HCT116 (cell line): Measurements from ENCODE around the gene MAFG. TPM values are rescaled to one million over a fixed set of nuclear protein-coding genes. Genes with fewer than 3 reads are reported as not detected.
A peak's percentile ranks its signal among the peaks of the same experiment; 100 is the strongest.

Experiments used
- ATAC-seq: fragments of 200-7000 bp; cut with Tn5 transposase; 2 replicates; pipeline ENCODE4 v1.9.1; 2020; ENCODE audit warnings: mild to moderate bottlenecking, moderate library complexity
- BruUV-seq: library from RNA; stranded (reverse); fragments of 400-500 nt; replicated peaks from 2 replicates; lab custom pipeline; 2021; lab: Mats Ljungman, UMichigan
- CTCF ChIA-PET: fragments of 300-600 bp; sonication (Branson Sonifier 250); formaldehyde crosslinking; loops from one replicate; lab custom pipeline; 2021; ENCODE audit warnings: antibody characterized with exemption; lab: Charles Lee
- POLR2A ChIA-PET: fragments of 300-600, 350-600 bp; sonication (Branson Sonifier 250); formaldehyde crosslinking; loops from one replicate; lab custom pipeline; 2021; ENCODE audit warnings: antibody characterized with exemption; lab: Charles Lee
- RAD21 ChIA-PET, 2 experiments: fragments of 300-600 bp; sonication (Branson Sonifier 250); formaldehyde crosslinking; loops; one replicate each; lab custom pipeline; 2023; ENCODE audit warnings: low total read pairs in 2 of 2; ENCODE audit not compliant: uncharacterized antibody in 2 of 2, unreplicated experiment in 2 of 2, low non-redundant PET in 1 of 2; lab: Charles Lee
- DNase-seq: peaks from one replicate; pipeline ENCODE4 v3.0.0-alpha.2; 2010; ENCODE audit warnings: low read depth, low spot score
- H2AFZ ChIP-seq: fragments of 200-600 bp; shearing (Covaris generic), sonication (generic); 2 replicates; pipeline ENCODE4 v1.6.1; 2017; ENCODE audit warnings: low read depth, mixed run types, mixed read lengths, antibody characterized with exemption, low read length; ENCODE audit not compliant: poor library complexity, severe bottlenecking
- H3K27ac ChIP-seq: 2 replicates; pipeline ENCODE4 v1.5.1; 2012; ENCODE audit warnings: low read depth, low read length
- H3K27me3 ChIP-seq: fragments of 200-600 bp; sonication (generic); 2 replicates; pipeline ENCODE4 v1.6.1; 2016; ENCODE audit warnings: mixed run types, low read length, mixed read lengths; ENCODE audit not compliant: insufficient read depth
- H3K36me3 ChIP-seq, 2 experiments: fragments of 200-500 bp in 1 of 2; fragments of 200-600 bp in 1 of 2; sonication (Bioruptor generic) in 1 of 2; sonication (generic) in 1 of 2; 2 replicates each; pipeline versions ENCODE4 v1.5.1 to v1.6.1; 2014 to 2016; ENCODE audit warnings: low read length in 2 of 2, inconsistent platforms in 1 of 2, mixed read lengths in 1 of 2, mixed run types in 1 of 2; ENCODE audit not compliant: insufficient read depth in 2 of 2, control insufficient read depth in 1 of 2
- H3K4me1 ChIP-seq, 2 experiments: fragments of 200-600 bp in 1 of 2; sonication (generic) in 1 of 2; 2 replicates each; pipeline versions ENCODE4 v1.5.1 to v1.6.1; 2012 to 2017; ENCODE audit warnings: low read length in 2 of 2, inconsistent platforms in 1 of 2, mild to moderate bottlenecking in 1 of 2, mixed read lengths in 1 of 2, mixed run types in 1 of 2, moderate library complexity in 1 of 2; ENCODE audit not compliant: insufficient read depth in 2 of 2, control insufficient read depth in 1 of 2
- H3K4me2 ChIP-seq: fragments of 200-600 bp; sonication (generic); 2 replicates; pipeline ENCODE4 v1.6.1; 2017; ENCODE audit warnings: mixed run types, low read length, mixed read lengths
- H3K4me3 ChIP-seq, 2 experiments: fragments of 200-600 bp in 1 of 2; sonication (generic) in 1 of 2; replicated peaks in 1 of 2; 2 replicates each; pipeline ENCODE4 v1.5.1; 2011 to 2016; ENCODE audit warnings: low read length in 2 of 2, control low read depth in 1 of 2, low read depth in 1 of 2, mild to moderate bottlenecking in 1 of 2, mixed read lengths in 1 of 2, mixed run types in 1 of 2
- H3K79me2 ChIP-seq: fragments of 200-600 bp; sonication (generic); 2 replicates; pipeline ENCODE4 v1.6.1; 2017; ENCODE audit warnings: mild to moderate bottlenecking, mixed run types, low read length, moderate library complexity, mixed read lengths; ENCODE audit not compliant: insufficient read depth
- H3K9ac ChIP-seq: fragments of 200-600 bp; sonication (generic); 2 replicates; pipeline ENCODE4 v1.6.1; 2016; ENCODE audit warnings: low read length, mixed read lengths
- H3K9me2 ChIP-seq: fragments of 200-600 bp; sonication (generic), shearing (Covaris generic); 2 replicates; pipeline ENCODE4 v1.6.1; 2017; ENCODE audit warnings: mixed run types, mild to moderate bottlenecking, moderate library complexity; ENCODE audit not compliant: insufficient read depth
- H3K9me3 ChIP-seq, 2 experiments: fragments of 200-500 bp in 1 of 2; fragments of 200-600 bp in 1 of 2; sonication (Bioruptor generic) in 1 of 2; sonication (generic) in 1 of 2; 2 replicates each; pipeline ENCODE4 v1.6.1; 2014 to 2017; ENCODE audit warnings: low read length in 2 of 2, mixed read lengths in 2 of 2, inconsistent platforms in 1 of 2, low read depth in 1 of 2, mild to moderate bottlenecking in 1 of 2, mixed run types in 1 of 2, moderate library complexity in 1 of 2; ENCODE audit not compliant: control insufficient read depth in 1 of 2, insufficient read depth in 1 of 2
- H4K20me1 ChIP-seq: fragments of 200-600 bp; sonication (generic), shearing (Covaris generic); 2 replicates; pipeline ENCODE4 v1.6.1; 2017; ENCODE audit warnings: mixed run types, mild to moderate bottlenecking, moderate library complexity; ENCODE audit not compliant: insufficient read depth
- TCF7L2 ChIP-seq: IDR thresholded peaks from 2 replicates; pipeline ENCODE4 v1.7.0; 2011; ENCODE audit warnings: borderline replicate concordance, inconsistent platforms; ENCODE audit not compliant: insufficient read depth, insufficient read length; ENCODE audit errors: extremely low read depth
- YY1 ChIP-seq: IDR thresholded peaks from 2 replicates; pipeline ENCODE4 v1.6.1; 2011; ENCODE audit warnings: low read length, low read depth, moderate library complexity, mild to moderate bottlenecking; ENCODE audit not compliant: insufficient replicate concordance; ENCODE audit errors: extremely low read depth
- intact Hi-C: fragments of 100-400 bp; cut with micrococcal nuclease; formaldehyde crosslinking; loops from 2 replicates; pipeline ENCODE4 v1.10.0; 2022
- total RNA-seq: library from RNA; stranded (reverse); gene quantifications from one replicate; pipeline ENCODE4 v1.2.1, GENCODE V29; 2021; ENCODE audit not compliant: unreplicated experiment
- TF ChIP-seq, protein P1 (sequence below): IDR thresholded peaks from 2 replicates; pipeline ENCODE4 v1.6.1; 2012
- TF ChIP-seq, protein P2 (sequence below): IDR thresholded peaks from 2 replicates; pipeline ENCODE4 v1.6.1; 2012; ENCODE audit warnings: low read depth

The MAFG gene
- total RNA-seq, 1 experiment from 2014 or later: 46.8 TPM

GRCh38 chr17:81925860-81926450, 1.6 kb downstream of the MAFG start:
- intact Hi-C loops: loop anchor here (5.0 kb wide), 1 partner anchor 54 kb away; the partner anchor contains the start of gene ARHGDIA
- H3K9ac ChIP-seq: peak overlapping the region; percentile 91
- no TSS peak for BruUV-seq

More at GRCh38 chr17:81925860-81926450, 1.6 kb downstream of the MAFG start:
- ATAC-seq (no peak), DNase-seq (no peak)
- H2AFZ ChIP-seq: no peak overlapping the region
- peak overlapping the region; percentile 89 to 93 for H3K4me3 ChIP-seq
- CTCF ChIA-PET: interaction anchor here (1.0 to 2.1 kb wide), 4 partner anchors 10 to 94 kb away, joined by 3 to 7 read pairs (median 5); no protein-coding TSS in a partner anchor
- peaks cover 6 to 18% of the 10 kb centered on the region in 2 experiments; a peak in 3 of 4 replicates for H3K36me3 ChIP-seq
- peaks cover 41 to 64% of the 10 kb centered on the region in 2 experiments for H3K4me1 ChIP-seq
- peak overlapping the region; percentile 84 for H3K4me2 ChIP-seq
- no peaks in the 10 kb centered on the region for H3K27me3 ChIP-seq
- TF ChIP-seq YY1 (no peak), TCF7L2 (no peak)
- TF ChIP-seq, protein P1, sequence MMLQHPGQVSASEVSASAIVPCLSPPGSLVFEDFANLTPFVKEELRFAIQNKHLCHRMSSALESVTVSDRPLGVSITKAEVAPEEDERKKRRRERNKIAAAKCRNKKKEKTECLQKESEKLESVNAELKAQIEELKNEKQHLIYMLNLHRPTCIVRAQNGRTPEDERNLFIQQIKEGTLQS: no peak
- TF ChIP-seq, protein P2, sequence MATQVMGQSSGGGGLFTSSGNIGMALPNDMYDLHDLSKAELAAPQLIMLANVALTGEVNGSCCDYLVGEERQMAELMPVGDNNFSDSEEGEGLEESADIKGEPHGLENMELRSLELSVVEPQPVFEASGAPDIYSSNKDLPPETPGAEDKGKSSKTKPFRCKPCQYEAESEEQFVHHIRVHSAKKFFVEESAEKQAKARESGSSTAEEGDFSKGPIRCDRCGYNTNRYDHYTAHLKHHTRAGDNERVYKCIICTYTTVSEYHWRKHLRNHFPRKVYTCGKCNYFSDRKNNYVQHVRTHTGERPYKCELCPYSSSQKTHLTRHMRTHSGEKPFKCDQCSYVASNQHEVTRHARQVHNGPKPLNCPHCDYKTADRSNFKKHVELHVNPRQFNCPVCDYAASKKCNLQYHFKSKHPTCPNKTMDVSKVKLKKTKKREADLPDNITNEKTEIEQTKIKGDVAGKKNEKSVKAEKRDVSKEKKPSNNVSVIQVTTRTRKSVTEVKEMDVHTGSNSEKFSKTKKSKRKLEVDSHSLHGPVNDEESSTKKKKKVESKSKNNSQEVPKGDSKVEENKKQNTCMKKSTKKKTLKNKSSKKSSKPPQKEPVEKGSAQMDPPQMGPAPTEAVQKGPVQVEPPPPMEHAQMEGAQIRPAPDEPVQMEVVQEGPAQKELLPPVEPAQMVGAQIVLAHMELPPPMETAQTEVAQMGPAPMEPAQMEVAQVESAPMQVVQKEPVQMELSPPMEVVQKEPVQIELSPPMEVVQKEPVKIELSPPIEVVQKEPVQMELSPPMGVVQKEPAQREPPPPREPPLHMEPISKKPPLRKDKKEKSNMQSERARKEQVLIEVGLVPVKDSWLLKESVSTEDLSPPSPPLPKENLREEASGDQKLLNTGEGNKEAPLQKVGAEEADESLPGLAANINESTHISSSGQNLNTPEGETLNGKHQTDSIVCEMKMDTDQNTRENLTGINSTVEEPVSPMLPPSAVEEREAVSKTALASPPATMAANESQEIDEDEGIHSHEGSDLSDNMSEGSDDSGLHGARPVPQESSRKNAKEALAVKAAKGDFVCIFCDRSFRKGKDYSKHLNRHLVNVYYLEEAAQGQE: no peak
- H4K20me1 ChIP-seq: no peaks in the 10 kb centered on the region
- H3K27ac ChIP-seq: peak overlapping the region; percentile 97
- RAD21 ChIA-PET: interaction anchor here in 1 of 2 experiments (0.9 to 1.0 kb wide), 2 partner anchors 13 to 27 kb away, joined by 3 to 4 read pairs; no protein-coding TSS in a partner anchor
- POLR2A ChIA-PET: interaction anchor here (0.8 to 4.6 kb wide), 6 partner anchors 9 to 65 kb away, joined by 3 to 18 read pairs (median 4); partner anchors contain the start of genes P4HB and PYCR1
- H3K79me2 ChIP-seq: peaks cover 68% of the 10 kb centered on the region
- H3K9me3 ChIP-seq: no peaks in the 10 kb centered on the region
- no peaks in the 10 kb centered on the region for H3K9me2 ChIP-seq
